Activated T-cell treated with anti-CD3 and anti-CD28 coated beads for 48 hours (primary cell): ENCODE results near the gene HM13.
"Not testable (repeated sequence)": the region's sequence is repeated elsewhere in the genome, so short reads cannot be mapped to it uniquely, and the experiment has no call there.

Experiments used
- DNase-seq: peaks from one replicate; pipeline ENCODE4 v3.0.0-alpha.2; 2020; ENCODE audit warnings: low read depth

The HM13 gene

DNA sequence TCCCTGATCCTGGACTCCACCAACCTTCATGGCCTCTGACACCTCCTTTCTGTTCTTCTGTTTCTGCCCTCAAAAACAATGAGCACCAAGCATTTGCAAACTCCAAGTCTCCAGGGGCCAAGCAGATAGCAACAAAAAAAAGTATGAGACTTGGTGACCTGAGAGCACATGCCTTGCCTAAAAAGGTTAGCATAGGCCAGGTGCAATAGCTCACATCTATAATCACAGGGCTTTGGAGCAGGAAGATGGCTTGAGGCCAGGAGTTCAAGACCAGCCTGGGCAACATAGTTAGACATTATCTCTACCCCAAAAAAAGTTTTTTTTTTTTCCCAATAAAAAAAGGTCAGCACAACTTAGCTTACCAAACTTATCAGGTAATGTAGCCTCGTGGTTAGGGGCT, 13.7 kb upstream of the HM13 start:
- no peak for DNase-seq

DNA sequence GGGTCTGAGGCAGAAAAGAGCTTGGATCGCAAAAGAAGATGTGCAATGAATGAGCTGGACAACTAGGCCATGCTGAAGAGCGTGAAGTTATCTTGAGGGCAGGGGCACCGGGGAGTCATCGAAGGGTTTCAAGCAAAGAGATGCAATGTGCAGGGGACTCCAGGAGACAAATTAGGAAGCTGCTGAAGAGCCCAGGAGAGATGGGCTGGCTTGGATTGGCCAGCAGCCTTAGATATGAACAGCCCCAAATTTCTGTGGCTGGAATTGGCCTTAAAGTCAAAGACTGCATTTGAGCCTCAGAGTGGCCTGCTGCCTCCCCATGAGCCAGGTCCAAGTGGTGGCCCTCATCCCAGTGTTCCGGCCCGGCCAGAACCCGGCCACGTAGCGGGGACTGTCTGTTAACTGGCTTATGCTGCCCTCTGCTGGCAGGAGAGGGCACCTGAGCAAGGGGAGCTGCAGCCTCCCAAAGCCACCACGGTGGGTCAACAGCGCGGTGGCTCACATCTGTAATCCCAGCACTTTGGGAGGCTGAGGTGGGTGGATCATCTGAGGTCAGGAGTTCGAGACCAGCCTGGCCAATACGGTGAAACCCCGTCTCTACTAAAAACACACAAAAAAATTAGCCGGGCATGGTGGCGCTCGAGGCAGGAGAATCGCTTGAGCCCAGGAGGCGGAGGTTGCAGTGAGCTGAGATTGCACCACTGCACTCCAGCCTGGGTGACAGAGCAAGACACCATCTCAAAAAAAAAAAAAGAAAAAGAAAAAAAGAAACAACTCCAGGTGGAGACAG, 11.2 kb upstream of the HM13 start:
- peak; percentile 72 for DNase-seq

DNA sequence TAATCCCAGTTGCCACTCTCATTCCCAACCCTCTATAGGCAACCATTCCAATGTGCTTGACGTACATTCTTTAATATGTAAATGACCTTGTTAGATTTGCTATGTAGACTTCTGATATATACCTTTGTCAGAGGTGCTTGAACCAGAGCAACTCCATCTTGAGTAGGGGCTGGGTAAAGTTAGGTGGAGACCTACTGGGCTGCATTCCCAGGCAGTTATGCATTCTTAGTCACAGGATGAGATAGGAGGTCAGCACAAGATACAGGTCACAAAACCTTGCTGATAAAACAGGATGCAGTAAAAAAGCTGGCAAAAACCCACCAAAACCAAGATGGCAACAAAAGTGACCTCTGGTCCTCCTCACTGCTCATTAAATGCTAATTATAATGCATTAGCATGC, 8.3 kb upstream of the HM13 start:
- no peak for DNase-seq

DNA sequence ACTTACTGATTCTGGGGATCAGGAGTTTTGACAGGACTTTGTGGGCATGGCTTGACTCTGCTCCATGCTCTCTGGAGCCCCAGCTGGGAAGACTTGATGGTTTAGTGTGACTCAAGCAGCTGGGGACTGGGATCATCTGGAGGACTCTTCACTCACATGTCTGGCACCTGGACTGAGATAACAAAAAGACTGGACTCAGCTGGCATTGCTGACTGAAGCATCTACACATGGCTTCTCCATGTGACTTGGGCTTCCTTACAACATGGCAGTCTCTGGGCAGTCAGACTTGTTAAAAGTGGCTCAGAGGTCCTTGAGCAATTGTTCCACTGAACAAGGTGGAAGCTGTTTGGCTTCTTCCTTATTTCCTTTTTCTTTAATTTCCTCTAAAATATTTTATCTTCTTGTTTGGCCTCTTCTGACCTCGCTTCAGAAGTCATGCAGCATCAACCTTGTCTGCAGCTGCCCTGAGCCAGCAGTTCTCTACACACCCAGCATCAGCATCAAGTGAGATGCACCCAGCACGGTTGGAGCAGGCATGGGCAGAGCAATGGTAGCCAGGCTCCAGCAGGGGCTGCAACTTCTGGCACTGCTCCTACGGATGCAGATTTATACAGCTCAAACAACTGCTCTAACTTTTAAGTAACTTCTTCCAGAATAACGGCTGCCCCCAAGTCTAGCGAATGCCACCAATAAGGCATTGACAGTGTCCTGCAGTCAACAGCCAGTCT, 5.6 kb upstream of the HM13 start:
- no peak for DNase-seq

DNA sequence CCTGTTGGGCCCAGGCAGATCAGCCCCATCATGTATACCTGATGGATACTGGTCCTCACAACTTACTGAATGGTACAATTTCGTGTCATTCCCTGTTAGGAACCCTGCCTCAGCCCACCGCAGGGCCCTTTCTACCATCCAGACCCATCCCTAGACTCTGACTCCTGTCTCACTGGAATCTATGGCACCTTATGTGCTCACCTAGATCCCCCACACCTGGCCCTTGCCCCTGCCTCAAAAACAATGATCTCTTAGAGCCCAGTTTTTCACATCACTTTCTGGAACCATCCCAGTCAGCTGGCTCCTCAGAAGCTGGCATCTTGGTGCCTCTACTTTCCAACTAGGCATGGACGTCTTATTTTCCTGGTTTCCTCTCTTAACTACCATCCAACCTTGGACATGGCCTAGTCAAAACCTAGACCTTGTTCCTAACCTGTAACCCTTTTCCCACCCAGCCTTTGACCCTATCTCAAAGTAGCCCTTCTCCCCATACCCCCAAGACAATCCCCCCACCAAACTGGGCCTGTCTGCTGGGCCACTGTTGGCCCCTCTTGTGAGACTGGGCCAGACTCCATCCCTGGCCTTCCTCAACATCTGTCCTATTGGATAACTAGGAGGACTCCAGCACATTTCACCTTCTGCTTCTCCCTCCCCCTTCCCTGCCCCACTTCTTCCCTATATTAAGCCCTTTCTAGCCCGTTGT, 981 bp downstream of the HM13 start:
- no peak for DNase-seq

DNA sequence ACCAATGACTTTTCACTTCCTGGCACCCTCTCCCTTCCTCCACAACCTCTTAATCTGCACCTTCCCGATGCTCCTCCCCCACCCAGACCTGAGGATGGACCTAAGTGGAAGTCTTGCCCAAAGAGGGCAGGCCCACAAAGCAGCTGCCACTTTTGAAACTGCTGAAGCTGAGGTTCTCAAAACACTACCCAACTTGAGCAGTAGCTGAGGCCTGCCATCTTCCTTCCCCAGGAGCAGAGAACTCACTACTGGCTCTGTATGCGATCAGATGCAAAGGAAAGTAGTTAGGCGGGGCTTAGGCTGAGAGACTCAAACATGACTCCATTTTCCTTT, 1.5 kb downstream of the HM13 start:
- no peak for DNase-seq

DNA sequence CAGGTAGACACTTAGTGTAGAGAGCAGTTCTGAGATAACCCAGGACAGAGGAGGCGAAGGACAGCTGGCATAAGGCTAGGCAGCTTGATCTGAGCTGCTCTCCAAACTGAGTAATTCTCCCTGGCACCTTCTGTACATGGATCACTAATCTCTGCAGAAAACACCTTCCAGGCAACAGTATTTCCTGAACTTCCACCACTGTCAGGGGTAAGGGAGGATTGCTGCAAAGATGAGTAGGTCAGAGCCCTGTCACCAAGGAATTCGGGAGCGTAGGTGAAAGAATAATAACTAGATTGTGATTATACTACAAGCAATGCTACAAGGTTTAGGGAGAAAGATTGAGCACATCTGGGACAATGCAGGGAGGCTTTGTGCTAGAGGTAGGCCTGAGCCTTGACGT, 1.9 kb downstream of the HM13 start:
- no peak for DNase-seq

DNA sequence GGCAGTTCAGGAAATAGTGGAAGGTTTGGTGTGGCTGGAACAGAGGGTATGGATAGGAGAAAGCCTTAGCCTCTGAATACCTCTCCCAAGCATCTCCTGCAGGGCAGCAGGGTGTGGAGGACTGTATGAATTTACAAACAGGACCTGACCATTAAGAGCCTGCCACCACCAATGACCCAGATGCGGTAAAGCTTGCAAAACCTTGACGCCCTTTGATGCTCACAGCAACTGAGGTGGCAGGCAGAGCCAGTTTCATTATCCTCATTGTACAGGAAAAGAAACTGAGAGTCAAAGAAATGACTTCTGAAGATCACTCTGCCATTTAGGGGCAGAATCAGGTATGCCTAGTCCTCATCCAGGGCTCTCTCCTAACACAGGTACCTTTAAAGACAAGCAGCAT, 2.4 kb downstream of the HM13 start:
- no peak for DNase-seq

DNA sequence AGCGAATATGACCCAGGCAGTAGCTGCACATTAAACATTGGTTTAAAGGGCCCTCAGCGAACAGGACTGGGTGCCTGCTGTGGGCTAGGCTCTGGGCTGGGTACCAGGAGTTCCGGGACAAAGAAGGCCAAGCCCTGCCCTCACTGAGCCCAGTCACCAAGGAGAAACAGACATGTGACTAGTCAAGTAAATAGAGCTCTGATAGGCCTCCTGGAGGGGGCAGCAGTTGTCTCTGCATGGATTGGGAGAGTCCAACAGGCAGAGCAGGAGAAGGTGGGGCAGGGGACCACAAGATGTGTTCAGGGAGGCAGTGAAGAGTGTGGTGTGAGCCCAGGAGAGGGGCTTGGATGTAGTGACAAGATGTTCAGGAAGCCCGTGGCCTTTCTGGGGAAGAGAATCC, 3.1 kb downstream of the HM13 start:
- no peak for DNase-seq

DNA sequence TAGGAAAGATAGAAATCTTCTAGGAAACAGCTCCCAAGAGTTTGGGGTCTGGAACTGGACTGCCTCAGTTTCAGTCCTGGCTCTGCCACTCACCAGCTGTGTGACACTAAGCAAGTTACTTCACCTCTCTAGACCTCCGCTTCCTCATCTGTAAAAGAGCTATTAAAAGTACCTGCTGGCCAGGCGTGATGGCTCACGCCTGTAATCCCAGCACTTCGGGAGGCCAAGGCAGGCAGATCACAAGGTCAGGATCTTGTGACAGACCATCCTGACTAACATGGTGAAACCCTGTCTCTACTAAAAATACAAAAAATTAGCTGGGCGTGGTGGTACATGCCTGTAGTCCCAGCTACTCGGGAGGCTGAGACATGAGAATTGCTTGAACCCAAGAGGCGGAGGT, 7.0 kb downstream of the HM13 start:
- not testable (repeated sequence) for DNase-seq

DNA sequence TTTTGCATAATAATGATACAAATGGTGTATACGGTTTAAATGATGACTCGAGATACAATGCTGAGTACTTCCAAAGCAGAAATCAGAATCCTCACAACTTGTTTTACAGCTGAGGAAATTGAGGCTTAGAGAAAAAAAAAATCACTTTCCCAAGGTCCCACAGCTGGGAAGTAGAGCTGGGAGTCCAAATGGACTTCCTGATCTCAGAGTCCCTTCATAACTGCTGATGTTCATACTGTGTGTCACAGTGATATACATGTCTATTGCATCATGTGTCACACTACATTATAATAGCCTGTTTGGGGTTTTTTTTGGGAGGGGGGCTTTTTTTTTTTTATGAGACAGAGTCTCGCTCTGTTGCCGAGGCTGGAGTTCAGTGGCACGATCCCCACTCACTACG, 8.5 kb downstream of the HM13 start:
- no peak for DNase-seq

DNA sequence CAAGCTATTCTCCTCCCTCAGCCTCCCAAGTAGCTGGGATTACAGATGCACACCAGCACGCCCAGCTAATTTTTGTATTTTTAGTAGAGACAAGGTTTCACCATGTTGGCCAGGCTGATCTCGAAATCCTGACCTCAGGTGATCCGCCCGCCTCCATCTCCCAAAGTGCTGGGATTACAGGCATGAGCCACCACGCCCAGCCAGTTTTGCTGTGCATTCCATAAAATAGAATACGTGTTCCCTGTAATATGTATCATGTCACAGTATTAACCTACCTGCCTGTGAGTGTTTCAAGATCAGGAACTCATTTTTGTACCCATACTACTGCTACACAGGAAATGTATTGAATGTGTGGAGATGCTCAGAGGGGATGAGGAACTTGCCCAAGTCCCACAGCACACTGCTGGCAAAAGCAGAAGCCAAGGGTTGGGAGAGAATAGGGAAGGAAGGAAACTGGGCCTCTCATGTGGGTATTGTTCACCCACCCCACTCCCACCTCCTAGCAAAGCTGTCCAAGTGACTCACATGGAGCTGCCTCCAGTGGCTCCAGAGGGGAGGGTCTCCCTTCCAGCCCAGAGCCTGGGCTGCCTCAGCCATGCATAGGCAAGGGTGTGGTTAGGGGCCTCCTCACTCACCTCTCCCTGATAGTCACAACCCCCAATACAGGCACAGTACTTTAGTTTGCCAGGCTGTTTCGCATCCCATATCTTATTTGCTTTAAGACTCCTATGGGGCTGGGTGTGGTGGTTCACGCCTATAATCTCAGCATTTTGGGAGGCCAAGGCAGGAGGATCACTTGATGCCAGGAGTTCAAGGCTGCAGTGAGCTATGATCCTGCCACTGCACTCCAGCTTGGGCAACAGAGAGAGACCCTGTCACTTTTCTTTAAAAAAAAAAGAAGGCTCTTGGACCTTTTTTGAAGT, 9.4 kb downstream of the HM13 start:
- DNase-seq, result no peak

DNA sequence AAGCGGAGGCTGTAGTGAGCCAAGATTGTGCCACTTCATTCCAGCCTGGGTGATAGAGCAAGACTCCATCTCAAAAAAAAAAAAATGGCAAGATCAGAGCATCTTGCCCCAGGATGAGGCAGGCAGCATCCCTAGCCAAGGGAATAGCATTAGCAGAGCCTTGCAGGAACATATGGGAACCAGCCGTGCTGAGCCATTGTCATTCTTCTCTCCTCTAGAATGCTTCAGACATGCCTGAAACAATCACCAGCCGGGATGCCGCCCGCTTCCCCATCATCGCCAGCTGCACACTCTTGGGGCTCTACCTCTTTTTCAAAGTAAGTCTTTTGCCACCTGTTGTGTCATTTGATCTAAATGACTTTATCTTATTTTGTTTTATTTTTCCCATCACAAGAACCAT, 13.0 kb downstream of the HM13 start:
- DNase-seq, result no peak

DNA sequence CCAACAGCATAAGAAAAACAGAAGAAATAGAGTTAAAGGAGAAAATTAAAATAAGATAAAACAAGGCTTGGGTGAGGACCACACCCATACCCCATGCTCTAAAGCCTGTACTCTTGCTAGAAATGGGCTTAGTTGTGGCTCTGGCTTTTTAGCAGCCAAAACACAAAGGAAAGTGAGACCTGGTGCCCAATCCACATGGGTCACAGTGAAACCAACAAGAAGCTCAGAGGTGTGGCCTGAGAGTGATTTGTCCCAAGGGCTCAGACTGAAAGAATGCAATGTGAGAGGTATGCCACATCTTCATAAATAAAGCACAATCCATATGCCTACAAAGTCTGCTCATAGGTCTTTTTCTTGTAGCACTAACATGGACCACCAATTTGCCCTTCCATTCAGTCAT, 21.1 kb downstream of the HM13 start:
- DNase-seq, result no peak

DNA sequence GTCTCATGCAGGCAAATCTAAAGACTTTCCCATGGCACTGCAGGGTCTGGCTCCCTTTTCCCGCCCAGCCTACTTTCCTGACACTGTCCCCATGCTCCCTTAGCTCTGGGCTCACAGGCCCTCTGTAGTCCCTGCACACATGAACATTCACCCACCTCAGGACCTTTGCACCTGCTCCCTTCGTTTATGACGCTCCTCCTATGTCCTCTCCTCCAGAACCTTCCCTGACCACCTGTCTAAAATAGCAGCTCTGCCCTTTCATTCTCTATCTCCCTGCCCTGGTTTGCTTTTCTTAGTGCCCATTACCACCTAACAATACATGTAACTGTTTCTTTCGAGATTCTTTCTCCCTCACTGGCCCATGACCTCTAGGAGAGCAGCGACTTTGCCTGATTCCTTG, 22.3 kb downstream of the HM13 start:
- DNase-seq, result no peak

DNA sequence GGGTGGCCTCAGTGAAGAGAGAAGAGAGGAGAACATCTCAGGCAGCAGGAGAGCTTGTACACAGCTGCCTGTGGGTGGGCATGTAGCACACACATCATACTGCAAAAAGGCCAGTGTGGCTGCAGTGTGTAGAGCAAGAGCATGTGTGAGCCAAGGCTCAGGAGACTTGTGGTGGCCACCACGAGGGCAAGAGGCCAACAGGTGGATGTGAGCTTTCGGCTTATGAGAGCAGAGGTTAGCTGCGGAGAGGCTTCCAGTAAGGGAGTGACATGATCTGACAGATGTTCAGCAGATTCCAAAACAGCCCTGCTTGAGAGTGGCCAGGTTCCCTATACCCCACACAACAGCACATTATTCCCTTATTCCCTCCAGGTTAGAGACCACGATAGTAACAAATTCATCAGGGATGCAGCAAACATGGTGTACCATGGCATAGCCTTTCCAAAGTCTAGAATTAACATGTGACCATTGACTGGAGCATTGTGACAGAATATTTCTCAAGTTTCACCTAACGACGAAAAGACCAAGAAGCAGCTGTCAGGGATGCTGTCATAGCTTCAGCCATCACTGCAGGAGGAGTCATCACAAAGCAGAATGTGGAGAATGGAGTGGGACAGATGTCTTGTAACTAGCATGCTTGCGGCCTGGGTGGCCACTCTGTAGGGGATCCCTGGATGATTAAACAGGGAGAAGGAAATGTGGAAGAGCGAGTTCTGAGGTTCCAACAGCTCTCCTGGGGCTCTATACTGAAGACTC, 23.1 kb downstream of the HM13 start:
- no peak for DNase-seq

DNA sequence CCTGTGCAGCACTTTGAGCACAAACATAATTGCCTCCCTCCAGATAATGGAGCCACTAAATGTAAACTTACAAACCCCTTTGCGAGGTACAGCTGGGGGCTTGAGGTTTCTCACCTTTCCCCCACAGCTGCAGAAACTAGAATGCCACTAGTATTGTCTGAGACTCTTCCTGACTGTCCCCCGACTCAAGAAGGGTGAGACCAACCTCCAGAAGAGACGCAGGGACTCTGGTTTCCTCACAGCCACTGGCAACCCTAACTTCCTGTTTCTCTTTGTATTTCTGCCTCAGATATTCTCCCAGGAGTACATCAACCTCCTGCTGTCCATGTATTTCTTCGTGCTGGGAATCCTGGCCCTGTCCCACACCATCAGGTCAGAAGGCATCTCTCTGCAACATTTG, 23.6 kb downstream of the HM13 start:
- DNase-seq, result no peak

DNA sequence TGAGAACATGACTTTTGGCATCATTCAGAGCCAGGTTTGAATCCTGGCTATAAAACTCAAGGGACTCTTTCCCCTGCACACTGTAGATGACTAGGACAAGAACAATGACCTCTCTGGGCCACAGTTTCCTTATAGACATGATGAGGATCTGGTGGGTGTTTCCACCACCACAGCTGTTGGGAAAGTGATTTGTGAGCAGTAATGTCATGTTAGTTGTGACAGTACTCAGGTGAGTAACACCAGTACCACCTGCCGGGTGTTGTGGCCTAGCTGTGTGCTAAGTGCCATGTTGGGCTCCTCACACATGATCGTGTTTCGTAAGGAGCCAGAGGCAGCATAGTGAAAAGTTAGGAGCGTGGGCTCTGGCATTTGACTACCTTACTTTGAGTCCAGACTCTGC, 24.1 kb downstream of the HM13 start:
- DNase-seq, result no peak

DNA sequence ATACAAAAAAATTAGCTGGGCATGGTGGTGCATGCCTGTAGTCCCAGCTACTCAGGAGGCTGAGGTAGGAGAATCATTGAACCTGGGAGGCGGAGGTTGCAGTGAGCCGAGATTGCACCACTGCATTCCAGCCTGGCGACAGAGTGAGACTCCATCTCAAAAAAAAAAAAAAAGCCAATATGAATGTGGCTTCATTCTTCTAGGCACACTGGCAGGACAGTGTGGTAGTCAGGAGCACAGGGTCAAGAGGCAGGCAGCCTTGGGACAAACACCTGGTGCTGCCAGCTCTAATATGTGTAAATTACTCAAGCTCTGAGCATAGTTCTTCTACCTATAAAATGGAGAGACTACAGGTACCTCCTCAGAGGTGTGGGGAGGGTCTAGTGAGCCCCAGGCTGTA, 25.4 kb downstream of the HM13 start:
- DNase-seq, result not testable (repeated sequence)

DNA sequence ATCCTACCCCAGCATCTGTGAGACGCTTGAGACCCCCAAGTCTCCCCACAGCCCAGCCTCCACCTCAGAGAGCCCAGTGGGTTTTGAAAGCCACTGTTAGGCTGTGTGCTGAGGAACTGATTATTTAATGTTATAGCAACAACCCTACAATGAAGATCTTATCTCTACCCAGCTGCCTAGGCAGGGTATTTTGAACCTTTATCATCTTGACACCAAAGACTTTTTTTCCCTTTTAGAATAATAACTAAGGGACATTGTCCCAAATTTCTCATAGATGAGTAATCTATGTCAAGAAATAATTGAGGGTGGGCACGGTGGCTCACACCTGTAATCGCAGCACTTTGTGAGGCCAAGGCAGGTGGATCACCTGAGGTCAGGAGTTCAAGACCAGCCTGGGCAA, 26.2 kb downstream of the HM13 start:
- no peak for DNase-seq

DNA sequence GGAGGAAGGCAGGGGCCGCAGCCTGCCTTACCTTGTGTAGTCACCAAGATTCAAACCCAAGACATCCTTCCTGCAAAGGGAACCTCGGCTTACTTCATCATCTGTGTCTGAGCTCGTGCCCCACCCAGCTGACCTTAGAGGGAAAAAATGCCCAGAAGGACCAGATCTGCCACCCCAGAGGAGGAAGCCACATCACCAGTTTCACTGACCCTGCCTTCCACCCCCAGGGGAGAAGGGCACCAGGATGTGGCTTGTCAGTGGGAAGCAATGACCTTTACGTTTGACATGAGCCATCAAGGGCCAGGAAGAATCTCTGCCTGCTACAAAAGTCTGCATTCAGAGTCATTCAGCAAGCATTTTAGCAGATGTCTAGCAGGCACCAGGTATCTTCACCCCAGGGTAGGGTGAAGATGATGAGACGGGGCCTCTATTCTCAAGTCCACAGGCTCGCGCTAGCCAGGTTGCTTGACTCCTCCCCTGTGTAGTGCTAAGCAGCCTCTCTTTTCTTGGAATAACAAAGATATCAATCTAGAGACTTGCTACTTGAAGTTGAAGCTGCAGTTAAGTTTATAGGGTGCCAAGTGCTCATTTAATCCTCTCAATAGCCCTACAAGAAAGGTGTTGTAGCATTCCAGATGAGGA, 28.1 kb downstream of the HM13 start:
- DNase-seq, result no peak
